ENCODE results near the gene ASCL1.

The ASCL1 gene

DNA sequence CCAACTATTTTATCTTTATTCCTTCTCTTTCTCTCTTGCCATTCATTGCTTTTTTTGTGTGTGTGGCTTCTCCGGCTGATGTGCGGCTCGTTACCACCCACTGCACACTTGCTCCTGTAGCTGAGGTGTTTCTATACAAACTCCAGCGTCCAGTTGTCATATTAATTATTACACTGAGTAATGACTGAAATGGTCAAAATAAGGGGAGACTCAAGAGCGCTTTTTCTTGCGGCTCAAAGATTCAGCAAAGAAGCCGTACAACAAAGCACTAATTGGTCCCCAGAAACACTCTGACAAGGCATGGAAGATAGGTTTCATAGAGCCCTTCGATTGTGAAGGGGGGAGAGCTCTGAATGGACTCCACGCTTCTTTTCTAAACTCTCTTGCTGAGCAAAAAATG is 5.6 kb upstream of the ASCL1 start:
- no peak for DNase-seq (ENCODE audit: low read depth)

GRCh38 chr12:102953221-102953620 is 4.3 kb upstream of the ASCL1 start:
- DNase-seq (ENCODE audit: low read depth) = no peak

DNA sequence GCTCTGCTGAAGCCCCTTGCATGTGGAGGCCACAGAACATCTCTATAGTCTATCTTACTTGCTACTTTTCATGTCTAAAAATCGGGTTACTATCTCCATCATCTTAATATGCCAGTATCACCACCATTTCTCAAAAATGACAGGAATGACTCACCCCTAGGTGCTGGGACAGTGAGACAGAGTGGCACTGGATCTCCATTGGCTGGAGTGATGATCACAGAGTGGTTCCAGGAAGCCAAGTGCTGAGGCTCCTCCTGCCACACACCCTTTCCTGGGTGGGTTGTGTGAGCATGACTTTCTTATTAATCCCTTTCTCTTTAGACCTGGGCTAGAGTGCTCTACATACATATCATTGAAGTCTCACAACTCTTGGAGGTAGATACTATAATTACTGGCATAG is 3.3 kb upstream of the ASCL1 start:
- no peak for DNase-seq (ENCODE audit: low read depth)

GRCh38 chr12:102955926-102956737 is 1.3 kb upstream of the ASCL1 start:
- no peak for DNase-seq (ENCODE audit: low read depth)

GRCh38 chr12:102956738-102957327 is 641 bp upstream of the ASCL1 start:
- DNase-seq (ENCODE audit: low read depth) = no peak

- no peak for DNase-seq (ENCODE audit: low read depth)
These were observed 777 bp downstream of the ASCL1 start for GRCh38 chr12:102958073-102958829.

DNA sequence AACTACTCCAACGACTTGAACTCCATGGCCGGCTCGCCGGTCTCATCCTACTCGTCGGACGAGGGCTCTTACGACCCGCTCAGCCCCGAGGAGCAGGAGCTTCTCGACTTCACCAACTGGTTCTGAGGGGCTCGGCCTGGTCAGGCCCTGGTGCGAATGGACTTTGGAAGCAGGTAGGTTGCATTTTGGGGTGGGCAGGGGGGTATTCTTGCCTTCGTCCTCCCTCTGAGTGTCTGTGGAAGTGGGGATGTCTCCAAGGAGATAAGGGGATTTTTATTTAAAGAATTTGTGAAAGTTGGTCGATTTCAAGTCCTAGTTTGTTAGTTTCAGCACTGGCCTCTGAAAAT is 1.3 kb downstream of the ASCL1 start:
- no peak for DNase-seq (ENCODE audit: low read depth)

GRCh38 chr12:102959391-102959790 is 1.9 kb downstream of the ASCL1 start:
- DNase-seq (ENCODE audit: low read depth) = no peak

GRCh38 chr12:102960766-102961465 is 3.4 kb downstream of the ASCL1 start:
- DNase-seq (ENCODE audit: low read depth) = no peak

GRCh38 chr12:102961466-102961855 is 4.0 kb downstream of the ASCL1 start:
- DNase-seq (ENCODE audit: low read depth) = no peak

- DNase-seq (ENCODE audit: low read depth) = no peak
These were observed 5.1 kb downstream of the ASCL1 start for GRCh38 chr12:102962532-102962931.

GRCh38 chr12:102962986-102963385 is 5.5 kb downstream of the ASCL1 start:
- DNase-seq (ENCODE audit: low read depth) = no peak

DNA sequence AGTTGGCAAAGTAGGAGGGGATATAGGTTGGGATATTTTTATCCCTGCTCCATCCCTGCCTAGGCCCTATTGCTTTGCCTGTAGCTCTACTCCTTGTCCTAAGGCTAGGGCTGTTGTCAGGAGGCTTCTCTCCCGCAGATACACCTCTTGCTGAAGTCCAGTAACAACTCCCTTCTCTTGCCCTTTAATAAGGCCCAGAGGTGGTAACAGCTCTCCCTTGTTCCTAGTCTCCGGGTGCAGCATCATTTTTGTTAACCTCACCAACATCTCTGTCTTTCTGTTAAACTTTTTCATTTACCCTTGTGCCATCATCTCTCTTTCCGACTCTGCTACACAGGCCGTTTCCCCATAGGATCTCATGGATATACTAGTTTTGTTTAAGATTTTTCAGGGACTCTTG is 6.3 kb downstream of the ASCL1 start:
- no peak for DNase-seq (ENCODE audit: low read depth)

DNA sequence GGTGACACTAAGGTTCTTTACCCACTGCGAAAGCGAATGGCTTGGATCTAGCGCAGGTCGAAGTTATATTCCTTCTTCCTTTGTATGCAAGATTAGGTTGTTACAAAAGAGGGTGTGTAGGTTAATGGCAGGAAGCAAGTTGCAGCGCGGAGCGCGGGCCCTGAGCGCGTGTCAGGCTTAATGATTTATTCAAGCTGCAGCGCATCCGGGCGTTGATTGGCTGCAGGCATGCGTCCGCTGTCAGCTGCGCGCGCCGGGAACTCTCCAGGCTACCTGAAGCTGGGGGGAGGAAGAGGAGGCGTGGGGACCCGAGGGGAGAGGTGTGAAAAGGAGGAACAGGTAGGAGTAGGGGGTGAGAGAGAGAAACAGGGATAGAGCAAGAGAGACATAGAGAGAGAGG is 7.4 kb downstream of the ASCL1 start:
- no peak for DNase-seq (ENCODE audit: low read depth)

DNA sequence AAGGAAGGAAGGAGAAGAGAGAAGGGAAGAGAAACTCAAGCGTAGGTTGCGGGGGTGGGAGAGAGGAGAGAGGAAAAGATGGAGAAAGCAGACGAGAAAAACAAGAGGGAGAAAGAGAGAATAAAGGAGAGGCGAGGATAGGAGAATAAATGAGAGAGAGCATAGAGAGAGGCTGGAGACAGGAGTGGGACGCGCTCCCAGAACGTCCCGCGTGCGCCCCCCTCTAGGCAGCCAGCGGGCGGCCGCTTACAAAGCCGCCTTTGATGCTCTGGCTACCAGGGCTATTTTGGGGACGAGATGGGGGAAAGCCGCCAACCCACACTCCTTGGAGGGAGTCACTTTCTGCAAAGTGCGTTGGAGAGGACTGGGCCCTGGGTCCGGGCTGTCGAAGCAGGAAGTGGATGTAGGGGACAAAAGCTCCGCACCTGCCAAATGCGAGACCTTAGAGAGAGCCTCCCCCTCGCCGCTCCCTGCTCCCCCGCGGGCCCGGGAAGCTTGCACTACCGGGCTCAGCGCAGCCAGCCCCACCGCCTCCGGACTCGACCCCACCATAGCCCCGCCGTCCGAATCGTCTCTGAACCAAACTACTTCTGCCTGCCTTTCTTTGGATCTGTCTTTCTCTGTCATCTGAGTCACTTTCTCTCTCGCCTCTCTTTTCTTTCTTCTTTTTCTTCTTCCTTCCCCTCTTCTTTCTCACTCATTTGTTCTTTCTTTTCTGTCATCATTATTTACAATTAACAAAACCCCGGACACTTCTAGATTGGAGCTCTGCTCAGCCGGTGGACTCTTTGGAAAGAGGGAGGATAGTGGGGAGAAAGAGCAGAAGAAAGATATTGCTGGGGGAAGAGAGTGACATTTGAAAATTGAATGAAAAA is 8.0 kb downstream of the ASCL1 start:
- no peak for DNase-seq (ENCODE audit: low read depth)

DNA sequence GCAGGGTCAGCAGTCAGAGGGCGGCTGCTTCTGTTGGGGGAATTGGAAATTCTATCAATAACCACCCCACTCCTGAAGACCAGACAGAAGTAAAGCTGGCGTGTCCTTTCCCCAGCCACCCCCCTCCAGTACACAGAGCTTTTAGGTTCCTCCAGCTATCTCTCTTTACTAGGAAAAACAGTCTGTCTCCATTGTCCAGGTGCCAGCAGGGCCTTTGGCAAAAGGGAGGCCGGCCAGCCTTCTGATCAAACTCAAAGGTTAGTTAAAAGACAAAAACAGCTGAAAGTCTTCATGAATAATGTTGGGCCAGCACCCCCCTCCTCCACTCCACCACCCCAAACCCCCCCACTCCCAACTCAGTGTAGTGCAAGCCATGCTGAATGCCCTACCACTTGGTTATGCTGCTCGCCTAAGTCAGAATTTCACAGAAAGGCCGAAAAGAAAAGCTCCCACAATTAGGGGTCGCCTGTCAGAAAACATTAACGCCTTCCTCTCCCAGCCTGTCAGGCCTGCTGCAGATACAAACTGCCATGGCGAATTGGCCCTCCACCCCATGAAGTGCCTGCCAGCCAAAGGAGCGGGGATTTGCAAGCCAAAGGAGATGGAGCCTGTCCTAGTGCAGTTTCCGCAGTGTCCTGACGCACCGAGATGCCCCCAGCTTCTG is 8.9 kb downstream of the ASCL1 start:
- no peak for DNase-seq (ENCODE audit: low read depth)

DNA sequence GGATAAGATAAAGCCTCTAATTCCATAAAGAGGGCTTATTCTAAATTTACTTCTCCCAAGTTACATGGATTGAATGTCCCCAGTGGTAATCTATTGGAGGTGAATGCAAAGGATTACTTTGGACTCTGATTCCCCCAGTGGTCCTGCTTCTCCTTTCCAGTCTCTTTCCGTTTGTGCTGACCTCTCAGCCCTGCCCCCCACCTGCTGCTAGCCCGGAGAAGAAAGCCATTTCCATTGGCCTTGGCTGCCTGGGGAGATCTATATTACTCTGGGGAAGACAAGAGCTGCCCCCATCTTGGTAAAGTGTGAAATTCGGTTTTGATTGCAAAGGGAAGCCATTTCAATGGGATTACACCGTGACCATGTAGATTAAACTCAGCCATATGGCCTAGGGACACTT is 13.3 kb downstream of the ASCL1 start:
- no peak for DNase-seq (ENCODE audit: low read depth)

- DNase-seq (ENCODE audit: low read depth) = no peak
These were observed 13.8 kb downstream of the ASCL1 start for GRCh38 chr12:102971227-102971626.

DNA sequence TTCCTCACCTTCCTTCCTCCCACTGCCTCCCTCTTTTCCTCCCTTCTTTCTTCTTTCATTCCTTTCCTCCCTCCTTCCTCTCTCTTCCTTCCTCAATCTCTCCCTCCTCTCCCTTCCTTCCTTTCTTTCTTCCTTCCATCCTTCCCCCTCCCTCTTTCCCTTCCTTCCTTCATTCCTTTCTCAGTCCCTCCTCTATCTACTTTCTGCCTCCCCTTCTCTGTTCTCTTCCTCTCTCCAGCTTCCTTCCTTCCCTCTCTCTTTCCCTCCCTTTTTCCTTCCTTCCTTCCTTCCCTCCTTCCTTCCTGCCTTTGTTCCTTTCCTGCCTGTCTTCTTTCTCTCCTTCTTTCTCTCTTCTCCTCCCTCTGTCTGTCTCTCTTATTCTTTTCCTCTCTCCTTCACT is 16.1 kb downstream of the ASCL1 start:
- no peak for DNase-seq (ENCODE audit: low read depth)

DNA sequence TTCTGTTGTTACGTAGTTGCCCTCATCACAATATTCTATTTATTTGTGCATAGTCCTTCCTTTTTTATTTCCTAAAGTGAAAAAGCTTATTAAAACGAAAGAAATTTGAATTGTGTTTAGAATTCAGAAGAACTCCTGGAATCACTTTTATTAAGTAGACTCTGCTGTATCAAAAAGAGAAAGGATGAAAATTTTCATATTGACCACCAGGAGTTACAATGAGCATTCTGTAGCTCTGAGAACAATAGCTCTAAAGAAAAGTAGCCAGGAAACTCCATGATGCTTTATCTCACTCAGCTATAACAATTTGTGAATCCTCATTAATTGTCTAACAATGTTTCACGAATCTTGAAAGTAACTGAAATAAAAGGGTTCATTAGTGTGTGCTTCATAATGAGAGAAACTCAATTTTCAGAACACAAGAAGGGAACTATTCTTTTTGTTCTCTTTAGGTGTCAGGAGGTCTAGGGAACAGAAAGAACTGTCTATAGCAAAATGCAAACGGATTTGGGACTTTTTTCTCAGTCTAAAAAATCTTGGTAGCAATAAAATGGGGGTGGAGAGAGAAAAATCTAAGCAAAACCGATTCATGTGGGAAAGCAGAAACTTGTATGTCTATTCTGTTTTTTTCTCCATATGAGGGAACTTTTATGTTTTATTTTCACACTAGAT is 19.3 kb downstream of the ASCL1 start:
- no peak for DNase-seq (ENCODE audit: low read depth)
